HFFc6 (cell line): Measurements from ENCODE around the gene MARCHF10. TPM values are rescaled to one million over a fixed set of nuclear protein-coding genes. Genes with fewer than 3 reads are reported as not detected.
"Not testable (repeated sequence)": the region's sequence is repeated elsewhere in the genome, so short reads cannot be mapped to it uniquely, and the experiment has no call there.

Experiments
- DNase-seq: peaks from one replicate; pipeline ENCODE4 v3.0.0-alpha.2; 2018
- H3K27ac Mint-ChIP-seq: 2 replicates; pipeline ENCODE4 v1.8.0; 2020; ENCODE audit warnings: mild to moderate bottlenecking, mixed read lengths
- H3K27me3 Mint-ChIP-seq: 2 replicates; pipeline ENCODE4 v1.8.0; 2021; ENCODE audit warnings: mild to moderate bottlenecking, moderate library complexity, mixed read lengths; ENCODE audit not compliant: insufficient read depth
- H3K36me3 Mint-ChIP-seq: 2 replicates; pipeline ENCODE4 v1.8.0; 2021; ENCODE audit warnings: low read depth, mixed read lengths
- H3K4me1 Mint-ChIP-seq: 2 replicates; pipeline ENCODE4 v1.8.0; 2020; ENCODE audit warnings: low read depth, mixed read lengths
- H3K4me3 Mint-ChIP-seq: 2 replicates; pipeline ENCODE4 v1.8.0; 2020; ENCODE audit warnings: mild to moderate bottlenecking, moderate library complexity, mixed read lengths
- H3K9me3 Mint-ChIP-seq: 2 replicates; pipeline ENCODE4 v1.8.0; 2020; ENCODE audit warnings: mild to moderate bottlenecking, mixed read lengths
- total RNA-seq, 6 experiments: library from RNA; stranded (reverse); fragmentation: NEBNext Ultra II Directional; extraction: Animal tissue kit (Norgen Biotek cat#: 25700); gene quantifications; 2 replicates in 1 of 6; 3 replicates in 5 of 6; pipeline ENCODE4 v1.2.3, GENCODE V29; 2021
- TF ChIP-seq, protein P1 (sequence below): fragments of 200-600 bp; sonication (generic); IDR thresholded peaks from 2 replicates; pipeline ENCODE4 v1.5.0; 2021; ENCODE audit warnings: antibody characterized with exemption, mild to moderate bottlenecking

The MARCHF10 gene
- total RNA-seq, 6 experiments from 2014 or later = 0.46 to 1.5 (median 0.89) TPM

DNA sequence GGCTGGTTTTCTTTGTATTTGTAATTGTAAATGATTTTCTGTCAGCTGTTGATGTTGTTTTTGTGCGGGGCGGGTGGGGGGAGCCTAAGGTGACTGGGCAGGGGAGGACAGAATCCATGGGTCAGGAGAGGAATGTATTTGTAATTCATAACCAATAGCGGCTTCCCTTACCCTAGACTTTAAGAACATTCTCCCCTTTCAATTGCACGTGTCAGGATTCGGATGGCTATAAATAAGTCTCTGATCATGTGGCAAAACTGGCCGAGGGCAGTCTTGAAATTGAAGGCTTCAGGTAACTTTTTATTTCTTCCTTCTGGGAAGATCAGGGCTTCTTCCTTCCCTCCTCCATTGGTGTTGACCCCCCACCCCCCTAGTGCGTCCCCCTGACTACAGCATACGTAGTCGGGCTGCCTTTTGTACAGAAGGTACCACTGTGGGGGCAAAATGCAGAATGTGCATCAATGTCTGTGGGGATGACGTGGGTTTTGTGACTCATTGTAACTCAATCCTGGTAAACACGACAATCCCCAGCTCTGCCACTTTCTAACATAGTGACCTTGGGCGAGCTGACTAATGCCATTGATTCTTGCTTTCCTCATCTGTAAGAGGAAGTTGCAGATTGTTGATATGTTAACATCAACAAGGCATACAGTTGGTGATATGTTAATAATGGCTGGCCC, 16.2 kb downstream of the MARCHF10 start:
- peaks cover 7% of the 10 kb centered on the region; the same call in 1 of the 2 replicates for H3K36me3 Mint-ChIP-seq
- H3K9me3 Mint-ChIP-seq = peaks cover 7% of the 10 kb centered on the region; the same call in 1 of the 2 replicates
- DNase-seq = peak; percentile 91
- H3K4me3 Mint-ChIP-seq = peak overlapping the region; percentile 83
- H3K27me3 Mint-ChIP-seq = peaks cover 2% of the 10 kb centered on the region; the same call in 1 of the 2 replicates
- H3K4me1 Mint-ChIP-seq = peaks cover 65% of the 10 kb centered on the region
- peak overlapping the region; percentile 94 for H3K27ac Mint-ChIP-seq
- TF ChIP-seq, protein P1, sequence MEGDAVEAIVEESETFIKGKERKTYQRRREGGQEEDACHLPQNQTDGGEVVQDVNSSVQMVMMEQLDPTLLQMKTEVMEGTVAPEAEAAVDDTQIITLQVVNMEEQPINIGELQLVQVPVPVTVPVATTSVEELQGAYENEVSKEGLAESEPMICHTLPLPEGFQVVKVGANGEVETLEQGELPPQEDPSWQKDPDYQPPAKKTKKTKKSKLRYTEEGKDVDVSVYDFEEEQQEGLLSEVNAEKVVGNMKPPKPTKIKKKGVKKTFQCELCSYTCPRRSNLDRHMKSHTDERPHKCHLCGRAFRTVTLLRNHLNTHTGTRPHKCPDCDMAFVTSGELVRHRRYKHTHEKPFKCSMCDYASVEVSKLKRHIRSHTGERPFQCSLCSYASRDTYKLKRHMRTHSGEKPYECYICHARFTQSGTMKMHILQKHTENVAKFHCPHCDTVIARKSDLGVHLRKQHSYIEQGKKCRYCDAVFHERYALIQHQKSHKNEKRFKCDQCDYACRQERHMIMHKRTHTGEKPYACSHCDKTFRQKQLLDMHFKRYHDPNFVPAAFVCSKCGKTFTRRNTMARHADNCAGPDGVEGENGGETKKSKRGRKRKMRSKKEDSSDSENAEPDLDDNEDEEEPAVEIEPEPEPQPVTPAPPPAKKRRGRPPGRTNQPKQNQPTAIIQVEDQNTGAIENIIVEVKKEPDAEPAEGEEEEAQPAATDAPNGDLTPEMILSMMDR = no peak

DNA sequence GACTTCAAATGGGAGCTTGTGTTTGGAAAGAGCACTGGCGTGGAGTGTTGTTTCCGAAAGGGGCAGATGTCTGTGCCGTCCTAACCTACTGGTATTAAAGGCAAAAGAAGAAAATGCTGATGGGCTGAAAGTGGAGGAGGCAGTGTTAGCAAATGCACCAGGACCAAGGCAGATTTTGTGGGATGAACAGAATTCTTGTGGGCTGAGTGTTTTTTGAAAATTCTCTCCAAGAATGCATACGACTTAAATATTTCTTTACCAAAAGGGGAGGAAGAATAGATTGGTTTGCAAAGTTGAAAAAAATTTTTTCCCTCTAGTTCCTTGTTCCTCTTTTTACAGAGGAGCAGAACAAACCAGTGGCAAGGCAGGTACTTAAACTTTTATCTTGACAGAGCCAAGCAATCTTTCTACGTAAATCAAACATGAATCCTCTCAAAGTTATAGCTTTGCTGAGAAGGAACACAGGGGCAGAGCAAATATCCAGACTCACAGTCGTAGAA, 16.8 kb downstream of the MARCHF10 start:
- peak overlapping the region; percentile 83 for H3K4me3 Mint-ChIP-seq
- peak; percentile 91 for DNase-seq
- peaks cover 2% of the 10 kb centered on the region; the same call in 1 of the 2 replicates for H3K27me3 Mint-ChIP-seq
- peaks cover 69% of the 10 kb centered on the region for H3K4me1 Mint-ChIP-seq
- H3K36me3 Mint-ChIP-seq = peaks cover 7% of the 10 kb centered on the region; the same call in 1 of the 2 replicates
- H3K27ac Mint-ChIP-seq = peak overlapping the region; percentile 94
- peaks cover 7% of the 10 kb centered on the region; the same call in 1 of the 2 replicates for H3K9me3 Mint-ChIP-seq
- TF ChIP-seq, protein P1 = no peak

DNA sequence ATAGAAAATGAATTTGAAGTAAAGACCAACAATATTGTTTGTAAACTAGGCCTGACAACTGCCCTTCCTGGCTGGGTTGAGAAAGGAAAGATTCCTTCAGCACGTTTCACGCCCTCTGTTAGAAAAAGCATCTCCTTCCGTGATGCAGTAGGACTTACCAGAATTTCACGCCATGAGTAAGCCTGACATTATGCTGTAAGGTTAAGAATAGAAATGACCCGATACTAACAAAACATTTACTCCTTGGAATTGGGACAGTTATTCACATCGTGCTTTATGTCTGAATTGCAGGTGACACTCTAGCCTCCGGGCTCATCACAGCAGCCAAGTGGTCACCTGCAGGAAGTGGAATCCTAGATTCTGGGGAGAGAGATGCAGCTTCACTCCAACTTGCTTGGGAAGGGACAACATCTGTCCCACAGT, 17.5 kb downstream of the MARCHF10 start:
- peaks cover 69% of the 10 kb centered on the region for H3K4me1 Mint-ChIP-seq
- H3K4me3 Mint-ChIP-seq = peak overlapping the region; percentile 83
- peaks cover 7% of the 10 kb centered on the region; the same call in 1 of the 2 replicates for H3K36me3 Mint-ChIP-seq
- TF ChIP-seq, protein P1 = no peak
- peak overlapping the region; percentile 94 for H3K27ac Mint-ChIP-seq
- H3K27me3 Mint-ChIP-seq = peaks cover 2% of the 10 kb centered on the region; the same call in 1 of the 2 replicates
- peak; percentile 91 for DNase-seq
- H3K9me3 Mint-ChIP-seq = peaks cover 7% of the 10 kb centered on the region; the same call in 1 of the 2 replicates

DNA sequence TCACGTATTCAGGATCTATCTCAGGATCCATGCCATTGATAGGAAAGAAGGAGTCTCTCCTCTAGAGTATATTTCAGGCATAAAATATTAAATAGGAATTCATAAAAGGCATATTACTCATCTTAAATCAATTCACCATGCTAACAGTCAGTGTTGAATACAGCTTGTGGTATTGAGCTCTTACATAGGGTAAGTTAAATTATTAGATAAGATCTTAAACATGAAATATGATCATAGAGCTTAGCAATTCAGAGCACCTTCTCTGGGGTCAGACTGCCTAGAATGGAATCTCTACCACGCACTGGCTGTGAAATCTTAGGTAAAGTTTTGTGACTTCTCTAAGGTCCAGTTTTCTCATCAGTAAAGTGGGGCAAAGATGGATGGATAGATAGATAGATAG, 20.7 kb downstream of the MARCHF10 start:
- Mint-ChIP-seq H3K9me3 (peaks cover 12% of the 10 kb centered on the region), H3K27me3 (no peaks in the 10 kb centered on the region; the same call in 1 of the 2 replicates), H3K36me3 (peaks cover 24% of the 10 kb centered on the region), H3K4me1 (peaks cover 63% of the 10 kb centered on the region), H3K4me3 (no peak overlapping the region), H3K27ac (no peak overlapping the region)
- no peak for DNase-seq
- TF ChIP-seq, protein P1 = no peak

DNA sequence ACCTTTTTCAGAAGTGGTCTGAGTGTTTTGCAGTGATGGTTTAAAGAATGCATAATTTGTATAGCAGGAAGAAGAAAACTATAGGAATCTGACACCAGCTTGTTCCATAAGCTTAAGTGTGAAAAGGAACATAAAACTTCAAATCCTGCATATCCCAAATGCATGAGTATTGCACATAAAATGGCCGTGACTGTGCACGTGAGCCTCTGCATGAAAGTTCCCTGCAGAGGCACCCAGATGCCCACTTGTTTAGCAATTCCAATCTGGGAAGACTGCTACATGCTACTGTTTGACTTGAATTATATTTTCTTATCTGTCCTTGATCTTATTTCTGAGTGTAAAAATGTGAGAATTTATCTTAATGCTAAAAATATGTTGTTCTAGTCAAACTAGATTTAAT, 21.5 kb downstream of the MARCHF10 start:
- DNase-seq = no peak
- H3K36me3 Mint-ChIP-seq = peaks cover 24% of the 10 kb centered on the region
- no peak overlapping the region for H3K27ac Mint-ChIP-seq
- TF ChIP-seq, protein P1 = no peak
- H3K4me3 Mint-ChIP-seq = no peak overlapping the region
- peaks cover 58% of the 10 kb centered on the region for H3K4me1 Mint-ChIP-seq
- no peaks in the 10 kb centered on the region; the same call in 1 of the 2 replicates for H3K27me3 Mint-ChIP-seq
- H3K9me3 Mint-ChIP-seq = peaks cover 9% of the 10 kb centered on the region

DNA sequence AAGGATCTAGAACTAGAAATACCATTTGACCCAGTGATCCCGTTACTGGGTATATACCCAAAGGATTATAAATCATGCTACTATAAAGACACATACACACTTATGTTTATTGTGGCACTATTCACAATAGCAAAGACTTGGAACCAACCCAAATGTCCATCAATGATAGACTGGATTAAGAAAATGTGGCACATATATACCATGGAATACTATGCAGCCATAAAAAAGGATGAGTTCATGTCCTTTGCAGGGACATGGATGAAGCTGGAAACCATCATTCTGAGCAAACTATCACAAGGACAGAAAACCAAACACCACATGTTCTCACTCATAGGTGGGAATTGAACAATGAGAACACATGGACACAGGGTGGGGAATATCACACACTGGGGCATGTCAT, 22.1 kb downstream of the MARCHF10 start:
- H3K27me3 Mint-ChIP-seq = not testable (repeated sequence)

More for the DNA sequence above, 22.1 kb downstream of the MARCHF10 start:
- Mint-ChIP-seq H3K4me1 (peaks cover 58% of the 10 kb centered on the region), H3K36me3 (peaks cover 24% of the 10 kb centered on the region)
- not testable (repeated sequence) for H3K27ac Mint-ChIP-seq, H3K9me3 Mint-ChIP-seq, DNase-seq, H3K4me3 Mint-ChIP-seq
